ENCODE data around the gene INPP5F. TPM values are rescaled to one million over a fixed set of nuclear protein-coding genes. Genes with fewer than 3 reads are reported as not detected.

INPP5F gene
- total RNA-seq, 5 donors from 2014 or later (not counting 1 experiment from before 2014, with no cell fraction given), result 7.3 to 13.7 (median 9.8) TPM

DNA sequence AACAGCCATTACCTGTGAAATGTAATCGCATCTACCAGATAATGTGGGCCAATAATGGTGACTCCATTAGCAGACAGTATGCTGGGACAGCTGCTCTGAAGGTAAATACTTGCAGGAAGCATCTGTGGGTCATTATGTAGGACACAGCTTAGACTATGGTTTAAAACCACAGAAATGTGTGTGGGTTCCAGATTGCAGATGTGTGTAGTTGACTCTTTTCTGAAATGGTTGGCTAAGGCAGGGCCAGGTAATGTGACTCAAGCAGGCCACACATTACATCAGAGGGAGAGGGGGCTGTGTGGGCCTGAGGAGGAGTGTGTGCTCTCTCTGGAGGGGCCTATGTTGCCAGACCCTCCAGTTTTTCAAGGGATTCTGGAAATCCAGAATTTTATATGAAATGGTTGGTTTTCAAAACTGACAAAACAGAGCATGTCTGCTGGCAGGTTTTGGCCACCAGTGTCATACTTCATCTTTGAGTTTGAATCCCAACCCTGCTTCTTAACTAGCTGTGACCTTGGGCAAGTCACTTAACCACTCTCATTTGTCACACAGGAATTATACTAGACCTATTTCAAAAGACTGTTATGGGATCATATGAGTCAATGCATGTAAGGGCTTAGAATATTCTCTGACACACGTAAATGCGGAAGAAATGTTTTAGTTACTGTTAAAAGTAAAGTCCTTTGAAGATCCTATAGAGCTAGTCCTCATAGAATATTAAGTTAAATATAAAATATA is 82.3 kb downstream of the INPP5F start:
- no peaks in the 10 kb centered on the region for H3K4me1 ChIP-seq (ENCODE audit: control insufficient read depth in 1 of 2, extremely low read depth in 1 of 2, insufficient read depth in 2 of 2, low read length in 2 of 2)
- WGBS (ENCODE audit: insufficient coverage), result 78% methylated on average over 1 of the region's 3 CpGs
- no peaks in the 10 kb centered on the region for H3K9me3 Mint-ChIP-seq
- peaks cover 22% of the 10 kb centered on the region for H3K36me3 Mint-ChIP-seq
- DNase-seq (no peak), ATAC-seq (replicated peaks in 1 of 4) (peak in 1 of 4 experiments; percentile 50)
- H3K4me1 Mint-ChIP-seq, result peaks cover 0 to 5% (median 3%) of the 10 kb centered on the region in 3 donors
- ChIA-PET CTCF (no interaction called here), POLR2A (no interaction called here)
- peak overlapping the region in 1 of 2 donors; percentile 55 for H3K27ac Mint-ChIP-seq
- H3K27me3 Mint-ChIP-seq, result no peaks in the 10 kb centered on the region
- H3K4me3 Mint-ChIP-seq, result no peak overlapping the region
- no peak overlapping the region for H3K4me3 ChIP-seq (ENCODE audit: control insufficient read depth in 1 of 2, extremely low read depth in 1 of 2, low read length in 1 of 2)
- no peaks in the 10 kb centered on the region for H3K27me3 ChIP-seq (replicated peaks in 1 of 2; ENCODE audit: control insufficient read depth in 2 of 2, extremely low read depth in 1 of 2, insufficient read depth in 2 of 2, low read length in 1 of 2)
- peaks cover 11 to 13% of the 10 kb centered on the region in 2 donors for H3K36me3 ChIP-seq (ENCODE audit: control insufficient read depth in 2 of 2, extremely low read depth in 1 of 2, insufficient read depth in 1 of 2, low read length in 1 of 2)
- H3K9me3 ChIP-seq, result no peaks in the 10 kb centered on the region
- no peak overlapping the region for H3K27ac ChIP-seq (ENCODE audit: low read length)

GRCh38 chr10:119811122-119811521 is 85.3 kb downstream of the INPP5F start:
- Mint-ChIP-seq H3K27ac (no peak overlapping the region), H3K4me3 (no peak overlapping the region), H3K4me1 (peaks cover 0 to 5% (median 3%) of the 10 kb centered on the region in 3 donors), H3K36me3 (peaks cover 22% of the 10 kb centered on the region), H3K27me3 (no peaks in the 10 kb centered on the region), H3K9me3 (no peaks in the 10 kb centered on the region)
- Histone ChIP-seq H3K36me3 (ENCODE audit: control insufficient read depth in 2 of 2, extremely low read depth in 1 of 2, insufficient read depth in 1 of 2, low read length in 1 of 2) (peaks cover 4 to 6% of the 10 kb centered on the region in 2 donors), H3K9me3 (no peaks in the 10 kb centered on the region), H3K4me1 (ENCODE audit: control insufficient read depth in 1 of 2, extremely low read depth in 1 of 2, insufficient read depth in 2 of 2, low read length in 2 of 2) (no peaks in the 10 kb centered on the region), H3K4me3 (ENCODE audit: control insufficient read depth in 1 of 2, extremely low read depth in 1 of 2, low read length in 1 of 2) (no peak overlapping the region), H3K27ac (ENCODE audit: low read length) (no peak overlapping the region), H3K27me3 (replicated peaks in 1 of 2; ENCODE audit: control insufficient read depth in 2 of 2, extremely low read depth in 1 of 2, insufficient read depth in 2 of 2, low read length in 1 of 2) (no peaks in the 10 kb centered on the region)
- WGBS (ENCODE audit: insufficient coverage), result no CpG with 5 or more reads among the region's 4 CpGs
- ATAC-seq (replicated peaks in 1 of 4) (no peak), DNase-seq (no peak)
- POLR2A ChIA-PET, result no interaction called here
- CTCF ChIA-PET, result no interaction called here

- ATAC-seq (replicated peaks in 1 of 4), result no peak
- Mint-ChIP-seq H3K27ac (no peak overlapping the region), H3K36me3 (peaks cover 26% of the 10 kb centered on the region), H3K4me3 (no peak overlapping the region), H3K27me3 (no peaks in the 10 kb centered on the region), H3K4me1 (peaks cover 0 to 5% (median 3%) of the 10 kb centered on the region in 3 donors), H3K9me3 (no peaks in the 10 kb centered on the region)
- no peak overlapping the region for H3K27ac ChIP-seq (ENCODE audit: low read length)
- H3K36me3 ChIP-seq (ENCODE audit: control insufficient read depth in 2 of 2, extremely low read depth in 1 of 2, insufficient read depth in 1 of 2, low read length in 1 of 2), result peaks cover 0 to 7% of the 10 kb centered on the region in 2 donors
- ChIA-PET POLR2A (no interaction called here), CTCF (no interaction called here)
- no peak for DNase-seq
- H3K27me3 ChIP-seq (replicated peaks in 1 of 2; ENCODE audit: control insufficient read depth in 2 of 2, extremely low read depth in 1 of 2, insufficient read depth in 2 of 2, low read length in 1 of 2), result no peaks in the 10 kb centered on the region
- H3K4me1 ChIP-seq (ENCODE audit: control insufficient read depth in 1 of 2, extremely low read depth in 1 of 2, insufficient read depth in 2 of 2, low read length in 2 of 2), result no peaks in the 10 kb centered on the region
- no peak overlapping the region for H3K4me3 ChIP-seq (ENCODE audit: control insufficient read depth in 1 of 2, extremely low read depth in 1 of 2, low read length in 1 of 2)
- no peaks in the 10 kb centered on the region for H3K9me3 ChIP-seq
Measured at GRCh38 chr10:119812684-119813083, 86.8 kb downstream of the INPP5F start.

- no peak for DNase-seq
- Mint-ChIP-seq H3K36me3 (peaks cover 31% of the 10 kb centered on the region), H3K27me3 (no peaks in the 10 kb centered on the region), H3K27ac (no peak overlapping the region), H3K4me3 (no peak overlapping the region), H3K9me3 (no peaks in the 10 kb centered on the region), H3K4me1 (no peaks in the 10 kb centered on the region)
- WGBS (ENCODE audit: insufficient coverage), result 79% methylated on average over 6 of the region's 7 CpGs
- Histone ChIP-seq H3K27ac (ENCODE audit: low read length) (no peak overlapping the region), H3K27me3 (replicated peaks in 1 of 2; ENCODE audit: control insufficient read depth in 2 of 2, extremely low read depth in 1 of 2, insufficient read depth in 2 of 2, low read length in 1 of 2) (no peaks in the 10 kb centered on the region), H3K4me3 (ENCODE audit: control insufficient read depth in 1 of 2, extremely low read depth in 1 of 2, low read length in 1 of 2) (no peak overlapping the region), H3K4me1 (ENCODE audit: control insufficient read depth in 1 of 2, extremely low read depth in 1 of 2, insufficient read depth in 2 of 2, low read length in 2 of 2) (no peaks in the 10 kb centered on the region), H3K9me3 (no peaks in the 10 kb centered on the region), H3K36me3 (ENCODE audit: control insufficient read depth in 2 of 2, extremely low read depth in 1 of 2, insufficient read depth in 1 of 2, low read length in 1 of 2) (peaks cover 0 to 4% of the 10 kb centered on the region in 2 donors)
- ATAC-seq (replicated peaks in 1 of 4), result no peak
- ChIA-PET POLR2A (interaction anchor here in 1 of 2 donors (0.5 kb wide), 1 partner anchor 12 kb away, joined by 3 read pairs; no protein-coding TSS in a partner anchor), CTCF (interaction anchor here in 1 of 2 donors (0.6 kb wide), 1 partner anchor 69 kb away, joined by 3 read pairs; no protein-coding TSS in a partner anchor)
Measured at GRCh38 chr10:119815671-119816070, 89.8 kb downstream of the INPP5F start.

DNA sequence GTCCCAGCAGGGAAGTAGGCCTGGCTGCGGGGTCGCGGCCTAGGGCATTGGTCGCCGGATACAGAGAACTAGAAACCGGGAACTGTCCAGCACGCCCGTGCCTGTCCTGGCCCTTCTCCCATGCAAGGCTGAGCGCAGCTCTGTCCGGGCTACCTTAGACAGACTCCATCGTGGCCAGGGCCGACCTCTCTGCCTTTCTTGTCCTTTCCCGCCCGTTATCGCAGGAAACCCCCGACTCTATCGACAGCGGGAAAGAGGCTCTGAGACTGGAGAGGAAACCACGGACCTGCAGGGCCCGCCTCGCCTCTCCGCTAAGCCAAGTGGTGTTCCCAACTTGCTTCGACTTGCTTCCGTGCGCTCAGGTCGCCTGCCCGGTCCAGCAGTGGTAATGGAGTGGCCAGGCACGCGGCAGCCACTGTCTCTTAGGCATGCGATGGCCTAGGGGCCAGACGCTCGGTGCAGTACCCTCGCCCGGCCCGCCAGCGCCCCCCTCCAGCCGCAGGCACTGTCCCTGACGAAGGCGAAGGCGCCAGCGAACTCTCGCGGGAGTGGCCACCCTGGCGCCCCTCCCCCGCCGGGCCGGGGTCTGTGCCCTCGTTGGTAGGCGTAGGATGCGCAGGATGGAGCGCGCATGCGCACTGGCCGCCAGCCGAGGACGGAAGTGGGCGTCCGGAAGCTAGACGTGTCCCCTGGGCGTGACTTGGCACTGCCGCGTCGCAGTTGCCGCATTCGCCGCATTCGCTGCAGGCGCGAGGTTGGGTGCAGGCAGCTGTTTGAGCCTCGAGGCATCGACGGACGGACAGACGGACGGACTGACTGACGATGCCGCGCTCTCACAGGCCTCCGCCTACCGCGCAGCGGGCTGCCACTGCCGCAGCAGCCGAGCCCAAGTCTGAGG is 92.4 kb downstream of the INPP5F start:
- peaks cover 0 to 2% of the 10 kb centered on the region in 2 experiments for H3K4me1 ChIP-seq (ENCODE audit: control insufficient read depth in 1 of 2, extremely low read depth in 1 of 2, insufficient read depth in 2 of 2, low read length in 2 of 2)
- ChIA-PET CTCF (no interaction called here), POLR2A (interaction anchor here in 1 of 2 donors (0.6 kb wide), 1 partner anchor 137 kb away, joined by 3 read pairs; no protein-coding TSS in a partner anchor)
- H3K4me3 ChIP-seq (ENCODE audit: control insufficient read depth in 1 of 2, extremely low read depth in 1 of 2, low read length in 1 of 2), result peak overlapping the region in 1 of 2 donors; percentile 23
- ATAC-seq (replicated peaks in 1 of 4), result peak in 2 of 4 experiments; percentile 46 to 50
- Mint-ChIP-seq H3K27ac (no peak overlapping the region), H3K36me3 (peaks cover 37% of the 10 kb centered on the region), H3K9me3 (no peaks in the 10 kb centered on the region), H3K27me3 (no peaks in the 10 kb centered on the region), H3K4me3 (no peak overlapping the region), H3K4me1 (no peaks in the 10 kb centered on the region)
- H3K36me3 ChIP-seq (ENCODE audit: control insufficient read depth in 2 of 2, extremely low read depth in 1 of 2, insufficient read depth in 1 of 2, low read length in 1 of 2), result peaks cover 0 to 4% of the 10 kb centered on the region in 2 donors
- 88% methylated on average over 80 of the region's 84 CpGs for WGBS (ENCODE audit: insufficient coverage)
- DNase-seq, result peak in 18 of 35 experiments; percentile 1 to 42 (median 16)
- H3K27ac ChIP-seq (ENCODE audit: low read length), result no peak overlapping the region
- no peaks in the 10 kb centered on the region for H3K9me3 ChIP-seq
- H3K27me3 ChIP-seq (replicated peaks in 1 of 2; ENCODE audit: control insufficient read depth in 2 of 2, extremely low read depth in 1 of 2, insufficient read depth in 2 of 2, low read length in 1 of 2), result no peaks in the 10 kb centered on the region

DNA sequence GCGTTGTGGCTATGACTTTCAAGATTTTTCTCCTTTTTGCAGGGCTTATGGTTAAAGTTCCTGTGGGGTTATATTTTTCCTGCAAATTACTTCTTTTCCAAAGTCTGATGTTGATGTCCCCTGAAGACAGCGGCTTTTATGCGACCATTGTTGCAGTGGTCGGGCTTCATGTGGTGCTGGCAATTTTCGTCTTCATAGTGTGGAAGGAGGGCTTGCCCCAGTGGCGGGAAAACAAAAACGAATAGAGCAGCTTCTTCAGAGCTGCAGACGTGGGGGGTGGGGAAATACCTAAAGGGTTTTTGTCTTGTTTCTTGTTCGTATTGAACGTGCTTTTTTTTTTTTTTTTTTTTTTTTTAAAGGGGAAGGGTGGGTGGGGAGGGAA is 93.0 kb downstream of the INPP5F start:
- 80% methylated on average over 5 of the region's 10 CpGs for WGBS (ENCODE audit: insufficient coverage)
- no peak overlapping the region for H3K27ac Mint-ChIP-seq
- POLR2A ChIA-PET, result no interaction called here

More for the DNA sequence above, 93.0 kb downstream of the INPP5F start:
- Mint-ChIP-seq H3K36me3 (peaks cover 36% of the 10 kb centered on the region), H3K4me3 (peak overlapping the region in 1 of 3 donors; percentile 45), H3K27me3 (no peaks in the 10 kb centered on the region), H3K4me1 (no peaks in the 10 kb centered on the region), H3K9me3 (no peaks in the 10 kb centered on the region)
- CTCF ChIA-PET, result interaction anchor here in 1 of 2 donors (1.0 kb wide), 1 partner anchor 40 kb away, joined by 4 read pairs; no protein-coding TSS in a partner anchor
- DNase-seq, result no peak
- H3K9me3 ChIP-seq, result no peaks in the 10 kb centered on the region
- ATAC-seq (replicated peaks in 1 of 4), result no peak
- H3K4me3 ChIP-seq (ENCODE audit: control insufficient read depth in 1 of 2, extremely low read depth in 1 of 2, low read length in 1 of 2), result peak overlapping the region in 1 of 2 donors; percentile 23
- peaks cover 0 to 10% of the 10 kb centered on the region in 2 donors for H3K36me3 ChIP-seq (ENCODE audit: control insufficient read depth in 2 of 2, extremely low read depth in 1 of 2, insufficient read depth in 1 of 2, low read length in 1 of 2)
- H3K27me3 ChIP-seq (replicated peaks in 1 of 2; ENCODE audit: control insufficient read depth in 2 of 2, extremely low read depth in 1 of 2, insufficient read depth in 2 of 2, low read length in 1 of 2), result no peaks in the 10 kb centered on the region
- H3K27ac ChIP-seq (ENCODE audit: low read length), result no peak overlapping the region
- H3K4me1 ChIP-seq (ENCODE audit: control insufficient read depth in 1 of 2, extremely low read depth in 1 of 2, insufficient read depth in 2 of 2, low read length in 2 of 2), result peaks cover 0 to 2% of the 10 kb centered on the region in 2 experiments

Data from T-cell (primary cell).